Thyroid gland (tissue), 4 donors: ENCODE data around the gene MS4A12.

Experiments
- CTCF ChIP-seq, 6 experiments: fragments of 200-600 bp in 3 of 6; fragments of 450-650 bp in 3 of 6; sonication (generic) in 3 of 6; IDR thresholded peaks; one replicate each; pipeline ENCODE4 v1.5.1; 2016 to 2019; ENCODE audit warnings: antibody characterized with exemption in 6 of 6, mild to moderate bottlenecking in 2 of 6, inconsistent platforms in 1 of 6, moderate library complexity in 1 of 6
- POLR2A ChIP-seq, 2 donors: fragments of 450-650 bp; IDR thresholded peaks; one replicate each; pipeline ENCODE4 v1.6.1; 2017; ENCODE audit warnings: antibody characterized with exemption in 2 of 2, mild to moderate bottlenecking in 2 of 2, moderate library complexity in 1 of 2

GRCh38 chr11:60447070-60447469 is 45.5 kb upstream of the MS4A12 start:
- no peak for TF ChIP-seq CTCF (IDR thresholded peaks at IDR 0.05)
- no peak for TF ChIP-seq POLR2A (IDR thresholded peaks at IDR 0.05)
